Tibial nerve (tissue), 4 donors: Measurements from ENCODE around the gene LGI4. TPM values are rescaled to one million over a fixed set of nuclear protein-coding genes. Genes with fewer than 3 reads are reported as not detected.

Source experiments
- DNase-seq, 2 donors: peaks; one replicate each; pipeline ENCODE4 v3.0.0-alpha.2; 2019; ENCODE audit warnings: low spot score in 2 of 2
- H3K27ac ChIP-seq, 4 donors: fragments of 200-600 bp; sonication (generic) in 3 of 4; one replicate each; pipeline ENCODE4 v1.5.1; 2017 to 2019; ENCODE audit warnings: mild to moderate bottlenecking in 1 of 4
- H3K27me3 ChIP-seq, 2 donors: fragments of 200-600 bp; sonication (generic) in 1 of 2; one replicate each; pipeline versions ENCODE4 v1.5.1 to v1.6.0; 2017 to 2019
- H3K36me3 ChIP-seq, 3 donors: fragments of 200-600 bp; sonication (generic); one replicate each; pipeline ENCODE4 v1.5.1; 2018 to 2019
- H3K4me1 ChIP-seq, 4 donors: fragments of 200-600 bp; sonication (generic) in 3 of 4; one replicate each; pipeline ENCODE4 v1.5.1; 2017 to 2019
- H3K4me3 ChIP-seq, 4 donors: fragments of 200-600 bp; sonication (generic) in 3 of 4; one replicate each; pipeline ENCODE4 v1.5.1; 2017 to 2019; ENCODE audit warnings: mild to moderate bottlenecking in 1 of 4, moderate library complexity in 1 of 4
- H3K9me3 ChIP-seq, 4 donors: fragments of 200-600 bp; sonication (generic) in 3 of 4; one replicate each; pipeline ENCODE4 v1.5.1; 2017 to 2019
- EP300 ChIP-seq, 2 donors: sonication (generic); formaldehyde crosslinking; IDR thresholded peaks; one replicate each; pipeline ENCODE4 v1.6.1; 2017; ENCODE audit warnings: antibody characterized with exemption in 2 of 2, mild to moderate bottlenecking in 1 of 2
- POLR2A ChIP-seq, 2 donors: fragments of 450-650 bp; IDR thresholded peaks; one replicate each; pipeline ENCODE4 v1.6.1; 2017; ENCODE audit warnings: antibody characterized with exemption in 2 of 2, mild to moderate bottlenecking in 2 of 2, moderate library complexity in 2 of 2
- WGBS, 2 donors: methylation state at CpG; one replicate each; pipeline ENCODE4 v1.1.5; 2018; 5-methylcytosine and 5-hydroxymethylcytosine counted together
- total RNA-seq, 4 donors: library from RNA; depleted of rRNA; stranded (reverse); fragments of >200 nt; gene quantifications; one replicate each; pipeline ENCODE4 v1.1.0, GENCODE V29; 2016
- TF ChIP-seq, protein P1 (sequence below), 5 experiments: fragments of 200-600 bp in 3 of 5; fragments of 450-650 bp in 2 of 5; sonication (generic) in 3 of 5; IDR thresholded peaks; one replicate each; pipeline ENCODE4 v1.5.1; 2016 to 2019; ENCODE audit warnings: antibody characterized with exemption in 5 of 5, mild to moderate bottlenecking in 3 of 5, moderate library complexity in 2 of 5

The LGI4 gene
- total RNA-seq, 4 donors from 2014 or later: 207 to 323 (median 302) TPM

DNA sequence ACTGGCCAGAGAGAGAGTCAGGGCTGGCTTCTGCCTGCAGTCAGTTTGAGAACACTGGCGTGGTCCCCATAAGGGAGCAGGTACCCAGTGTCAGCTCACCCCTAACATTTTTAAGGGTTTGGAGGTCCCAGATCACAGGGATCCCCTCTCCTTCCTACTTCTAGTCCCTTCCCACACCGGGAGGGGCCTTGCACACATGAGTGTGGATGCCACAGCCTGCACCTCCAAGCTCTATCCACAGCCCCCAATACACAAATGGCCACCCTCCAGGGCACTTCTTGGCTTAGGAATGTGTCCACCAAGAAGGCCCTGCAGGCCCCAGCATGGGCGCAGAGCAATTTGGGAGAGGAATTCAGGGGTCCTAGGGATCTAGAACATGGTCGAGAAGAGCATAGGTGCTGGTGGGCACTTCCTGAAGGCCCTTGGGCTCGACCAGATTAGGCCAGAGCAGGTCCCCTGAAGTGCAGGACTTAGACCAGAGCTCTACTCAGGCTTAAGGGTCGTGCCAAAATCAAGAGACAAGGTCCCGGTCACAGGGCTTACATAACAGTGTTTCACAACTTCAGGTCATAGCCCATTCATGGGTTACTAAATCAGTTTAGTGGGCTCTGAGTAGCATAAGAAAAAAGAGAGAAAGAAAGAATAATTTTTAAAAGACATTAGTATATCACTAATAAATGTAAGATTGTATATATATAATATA lies 35.7 kb upstream of the LGI4 start:
- Histone ChIP-seq H3K4me3 (no peak overlapping the region), H3K27ac (peak overlapping the region in 1 of 4 donors; percentile 46), H3K4me1 (no peaks in the 10 kb centered on the region), H3K9me3 (peaks cover 0 to 17% (median 0%) of the 10 kb centered on the region in 4 donors), H3K36me3 (peaks cover 0 to 44% (median 0%) of the 10 kb centered on the region in 3 donors), H3K27me3 (no peaks in the 10 kb centered on the region)
- 71 to 76% methylated on average over 7 of the region's 7 CpGs for WGBS, 2 donors
- peak in 1 of 2 donors; percentile 28 for DNase-seq
- TF ChIP-seq, protein P1, sequence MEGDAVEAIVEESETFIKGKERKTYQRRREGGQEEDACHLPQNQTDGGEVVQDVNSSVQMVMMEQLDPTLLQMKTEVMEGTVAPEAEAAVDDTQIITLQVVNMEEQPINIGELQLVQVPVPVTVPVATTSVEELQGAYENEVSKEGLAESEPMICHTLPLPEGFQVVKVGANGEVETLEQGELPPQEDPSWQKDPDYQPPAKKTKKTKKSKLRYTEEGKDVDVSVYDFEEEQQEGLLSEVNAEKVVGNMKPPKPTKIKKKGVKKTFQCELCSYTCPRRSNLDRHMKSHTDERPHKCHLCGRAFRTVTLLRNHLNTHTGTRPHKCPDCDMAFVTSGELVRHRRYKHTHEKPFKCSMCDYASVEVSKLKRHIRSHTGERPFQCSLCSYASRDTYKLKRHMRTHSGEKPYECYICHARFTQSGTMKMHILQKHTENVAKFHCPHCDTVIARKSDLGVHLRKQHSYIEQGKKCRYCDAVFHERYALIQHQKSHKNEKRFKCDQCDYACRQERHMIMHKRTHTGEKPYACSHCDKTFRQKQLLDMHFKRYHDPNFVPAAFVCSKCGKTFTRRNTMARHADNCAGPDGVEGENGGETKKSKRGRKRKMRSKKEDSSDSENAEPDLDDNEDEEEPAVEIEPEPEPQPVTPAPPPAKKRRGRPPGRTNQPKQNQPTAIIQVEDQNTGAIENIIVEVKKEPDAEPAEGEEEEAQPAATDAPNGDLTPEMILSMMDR (IDR thresholded peaks at IDR 0.05): no peak
- no peak for TF ChIP-seq EP300 (IDR thresholded peaks at IDR 0.05)
- TF ChIP-seq POLR2A (IDR thresholded peaks at IDR 0.05): no peak

GRCh38 chr19:35169221-35169995 lies 34.5 kb upstream of the LGI4 start:
- peak overlapping the region in 1 of 4 donors; percentile 46 for H3K27ac ChIP-seq
- H3K4me1 ChIP-seq: no peaks in the 10 kb centered on the region
- TF ChIP-seq POLR2A (IDR thresholded peaks at IDR 0.05) (no peak), EP300 (IDR thresholded peaks at IDR 0.05) (no peak)
- TF ChIP-seq, protein P1 (IDR thresholded peaks at IDR 0.05): no peak
- H3K36me3 ChIP-seq: peaks cover 0 to 55% (median 0%) of the 10 kb centered on the region in 3 donors
- H3K4me3 ChIP-seq: no peak overlapping the region
- H3K9me3 ChIP-seq: peaks cover 0 to 25% (median 0%) of the 10 kb centered on the region in 4 donors
- H3K27me3 ChIP-seq: no peaks in the 10 kb centered on the region
- WGBS, 2 donors: 77 to 85% methylated on average over 13 to 18 of the region's 18 CpGs
- no peak for DNase-seq

GRCh38 chr19:35168196-35168595 lies 33.3 kb upstream of the LGI4 start:
- Histone ChIP-seq H3K9me3 (peaks cover 0 to 36% (median 0%) of the 10 kb centered on the region in 4 donors), H3K4me1 (no peaks in the 10 kb centered on the region), H3K4me3 (no peak overlapping the region), H3K27me3 (no peaks in the 10 kb centered on the region), H3K27ac (no peak overlapping the region), H3K36me3 (peaks cover 0 to 67% (median 0%) of the 10 kb centered on the region in 3 donors)
- no peak for DNase-seq
- 81 to 88% methylated on average over 3 of the region's 3 CpGs for WGBS, 2 donors
- no peak for TF ChIP-seq EP300 (IDR thresholded peaks at IDR 0.05)
- TF ChIP-seq, protein P1 (IDR thresholded peaks at IDR 0.05): no peak
- TF ChIP-seq POLR2A (IDR thresholded peaks at IDR 0.05): no peak

- Histone ChIP-seq H3K27ac (peak overlapping the region in 1 of 4 donors; percentile 36), H3K36me3 (peaks cover 0 to 74% (median 0%) of the 10 kb centered on the region in 3 donors), H3K4me3 (no peak overlapping the region), H3K9me3 (peaks cover 0 to 43% (median 0%) of the 10 kb centered on the region in 4 donors), H3K27me3 (no peaks in the 10 kb centered on the region), H3K4me1 (no peaks in the 10 kb centered on the region)
- 74 to 86% methylated on average over 5 of the region's 5 CpGs for WGBS, 2 donors
- DNase-seq: no peak
- TF ChIP-seq EP300 (IDR thresholded peaks at IDR 0.05) (no peak), POLR2A (IDR thresholded peaks at IDR 0.05) (no peak)
- TF ChIP-seq, protein P1 (IDR thresholded peaks at IDR 0.05): no peak
These were observed 32.6 kb upstream of the LGI4 start for GRCh38 chr19:35167251-35168119.
